Measurements from ENCODE around the gene SUGCT. TPM values are rescaled to one million over a fixed set of nuclear protein-coding genes. Genes with fewer than 3 reads are reported as not detected.
"Not testable (repeated sequence)": the region's sequence is repeated elsewhere in the genome, so short reads cannot be mapped to it uniquely, and the experiment has no call there.

The SUGCT gene
- total RNA-seq, 3 donors from 2014 or later, result 2.3 to 4.5 (median 4.0) TPM

- Histone ChIP-seq H3K27ac (no peak overlapping the region), H3K9me3 (no peaks in the 10 kb centered on the region), H3K4me1 (no peaks in the 10 kb centered on the region), H3K36me3 (no peaks in the 10 kb centered on the region), H3K27me3 (no peaks in the 10 kb centered on the region), H3K4me3 (no peak overlapping the region)
- TF ChIP-seq POLR2A (IDR thresholded peaks at IDR 0.05) (no peak), POLR2AphosphoS5 (IDR thresholded peaks at IDR 0.05) (no peak), CTCF (IDR thresholded peaks at IDR 0.05) (no peak)
- intact Hi-C loops (cut with DNase I; ENCODE audit: low total_unique reads), result no loop called here
- DNase-seq (ENCODE audit: low spot score in 2 of 2), result no peak
Measured at GRCh38 chr7:40147371-40148246, 12.8 kb downstream of the SUGCT start.

GRCh38 chr7:40148247-40148580 lies 13.4 kb downstream of the SUGCT start:
- H3K27me3 ChIP-seq; intact Hi-C loops (cut with DNase I; ENCODE audit: low total_unique reads); H3K4me3 ChIP-seq; DNase-seq (ENCODE audit: low spot score in 2 of 2); H3K36me3 ChIP-seq; H3K27ac ChIP-seq; H3K9me3 ChIP-seq; H3K4me1 ChIP-seq: not testable (repeated sequence)

GRCh38 chr7:40148671-40149070 lies 13.9 kb downstream of the SUGCT start:
- intact Hi-C loops (cut with DNase I; ENCODE audit: low total_unique reads), result no loop called here
- no peaks in the 10 kb centered on the region for H3K9me3 ChIP-seq
- H3K4me3 ChIP-seq, result no peak overlapping the region
- no peaks in the 10 kb centered on the region for H3K4me1 ChIP-seq
- H3K36me3 ChIP-seq, result no peaks in the 10 kb centered on the region
- no peak for DNase-seq (ENCODE audit: low spot score in 2 of 2)
- H3K27me3 ChIP-seq, result no peaks in the 10 kb centered on the region
- no peak overlapping the region for H3K27ac ChIP-seq
- no peak for TF ChIP-seq CTCF (IDR thresholded peaks at IDR 0.05)
- no peak for TF ChIP-seq POLR2A (IDR thresholded peaks at IDR 0.05)
- TF ChIP-seq POLR2AphosphoS5 (IDR thresholded peaks at IDR 0.05), result no peak

GRCh38 chr7:40151504-40151903 lies 16.7 kb downstream of the SUGCT start:
- Histone ChIP-seq H3K27ac (no peak overlapping the region), H3K27me3 (no peaks in the 10 kb centered on the region), H3K4me1 (no peaks in the 10 kb centered on the region), H3K9me3 (no peaks in the 10 kb centered on the region), H3K4me3 (no peak overlapping the region), H3K36me3 (no peaks in the 10 kb centered on the region)
- no peak for TF ChIP-seq POLR2A (IDR thresholded peaks at IDR 0.05)
- DNase-seq (ENCODE audit: low spot score in 2 of 2), result no peak
- intact Hi-C loops (cut with DNase I; ENCODE audit: low total_unique reads), result no loop called here

- Histone ChIP-seq H3K9me3 (no peaks in the 10 kb centered on the region), H3K4me3 (no peak overlapping the region), H3K36me3 (no peaks in the 10 kb centered on the region), H3K27me3 (no peaks in the 10 kb centered on the region), H3K27ac (no peak overlapping the region), H3K4me1 (no peaks in the 10 kb centered on the region)
- TF ChIP-seq CTCF (IDR thresholded peaks at IDR 0.05) (no peak), POLR2A (IDR thresholded peaks at IDR 0.05) (no peak), POLR2AphosphoS5 (IDR thresholded peaks at IDR 0.05) (no peak)
- DNase-seq (ENCODE audit: low spot score in 2 of 2), result no peak
- intact Hi-C loops (cut with DNase I; ENCODE audit: low total_unique reads), result no loop called here
Measured at GRCh38 chr7:40156988-40157387, 22.2 kb downstream of the SUGCT start.

- H3K4me1 ChIP-seq, result no peaks in the 10 kb centered on the region
- no peaks in the 10 kb centered on the region for H3K27me3 ChIP-seq
- DNase-seq (ENCODE audit: low spot score in 2 of 2), result no peak
- no peaks in the 10 kb centered on the region for H3K36me3 ChIP-seq
- no peak overlapping the region for H3K27ac ChIP-seq
- no peaks in the 10 kb centered on the region for H3K9me3 ChIP-seq
- no peak overlapping the region for H3K4me3 ChIP-seq
- intact Hi-C loops (cut with DNase I; ENCODE audit: low total_unique reads), result no loop called here
- TF ChIP-seq POLR2A (IDR thresholded peaks at IDR 0.05) (no peak), POLR2AphosphoS5 (IDR thresholded peaks at IDR 0.05) (no peak), CTCF (IDR thresholded peaks at IDR 0.05) (no peak)
Measured at GRCh38 chr7:40162516-40162915, 27.7 kb downstream of the SUGCT start.
